PC-9 (cell line): ENCODE measurements around the gene SYT2. TPM values are rescaled to one million over a fixed set of nuclear protein-coding genes. Genes with fewer than 3 reads are reported as not detected.

Experiments
- BruUV-seq: library from RNA; stranded (reverse); fragments of 400-500 nt; replicated peaks from 2 replicates; lab custom pipeline; 2021; lab: Mats Ljungman, UMichigan
- CTCF ChIA-PET: fragments of 300-600 bp; sonication (Branson Sonifier 250); formaldehyde crosslinking; loops from one replicate; lab custom pipeline; 2022; ENCODE audit warnings: antibody characterized with exemption; lab: Charles Lee
- POLR2A ChIA-PET: fragments of 300-600 bp; sonication (Branson Sonifier 250); formaldehyde crosslinking; loops from one replicate; lab custom pipeline; 2022; ENCODE audit warnings: antibody characterized with exemption; ENCODE audit not compliant: unreplicated experiment; lab: Charles Lee
- DNase-seq, 2 experiments: peaks; one replicate each; pipeline versions ENCODE4 v3.0.0 to v3.0.0-alpha.2; 2015 to 2022; ENCODE audit warnings: mixed read lengths in 1 of 2
- H2AFZ ChIP-seq: fragments of 200-600 bp; sonication (generic); 2 replicates; pipeline ENCODE4 v1.8.1; 2017; ENCODE audit warnings: antibody characterized with exemption
- H3F3A ChIP-seq: fragments of 200-600 bp; sonication (generic); 2 replicates; pipeline ENCODE4 v1.8.1; 2017; ENCODE audit warnings: antibody characterized with exemption, mild to moderate bottlenecking, low read depth; ENCODE audit not compliant: insufficient read depth
- H3K27ac ChIP-seq: fragments of 200-600 bp; sonication (generic); 2 replicates; pipeline ENCODE4 v1.6.1; 2016; ENCODE audit warnings: mixed run types
- H3K27me3 ChIP-seq: fragments of 200-600 bp; sonication (generic); 2 replicates; pipeline ENCODE4 v1.6.1; 2016; ENCODE audit warnings: low read depth, mixed run types; ENCODE audit not compliant: insufficient read depth
- H3K36me3 ChIP-seq: fragments of 200-600 bp; sonication (generic); 2 replicates; pipeline ENCODE4 v1.6.1; 2016; ENCODE audit warnings: low read depth, mixed run types
- H3K4me1 ChIP-seq: fragments of 200-600 bp; sonication (generic); replicated peaks from 2 replicates; pipeline ENCODE4 v1.6.1; 2016; ENCODE audit warnings: mixed run types; ENCODE audit not compliant: insufficient read depth
- H3K4me2 ChIP-seq: fragments of 200-600 bp; sonication (generic); 2 replicates; pipeline ENCODE4 v1.6.1; 2017; ENCODE audit warnings: mixed run types
- H3K4me3 ChIP-seq: fragments of 200-600 bp; sonication (generic); 2 replicates; pipeline ENCODE4 v1.6.1; 2016; ENCODE audit warnings: mixed run types
- H3K79me2 ChIP-seq: fragments of 200-600 bp; sonication (generic); 2 replicates; pipeline ENCODE4 v1.6.1; 2017; ENCODE audit warnings: low read depth, mixed run types
- H3K9me2 ChIP-seq: fragments of 200-600 bp; sonication (generic); 2 replicates; pipeline ENCODE4 v1.8.1; 2017; ENCODE audit warnings: mild to moderate bottlenecking; ENCODE audit not compliant: insufficient read depth
- H3K9me3 ChIP-seq: fragments of 200-600 bp; sonication (generic); 2 replicates; pipeline ENCODE4 v1.8.1; 2016; ENCODE audit warnings: low read depth; ENCODE audit not compliant: insufficient read depth
- H4K20me1 ChIP-seq: fragments of 200-600 bp; sonication (generic); 2 replicates; pipeline ENCODE4 v1.8.1; 2017; ENCODE audit not compliant: insufficient read depth
- CTCF ChIP-seq: fragments of 200-600 bp; sonication (generic); conservative IDR thresholded peaks from 2 replicates; pipeline ENCODE4 v1.6.1; 2017; ENCODE audit warnings: mixed run types, antibody characterized with exemption, mild to moderate bottlenecking, moderate library complexity
- EZH2 ChIP-seq: fragments of 200-600 bp; sonication (generic); IDR thresholded peaks from 2 replicates; pipeline ENCODE4 v1.8.0; 2017; ENCODE audit warnings: antibody characterized with exemption, low read depth
- intact Hi-C: fragments of 100-400 bp; cut with micrococcal nuclease; formaldehyde crosslinking; loops from one replicate; pipeline ENCODE4 v1.10.0; 2022; ENCODE audit not compliant: unreplicated experiment
- total RNA-seq: library from RNA; stranded (reverse); gene quantifications from 2 replicates; pipeline ENCODE4 v1.2.3, GENCODE V29; 2021

Gene SYT2
- total RNA-seq, 1 experiment from 2014 or later = 0.07 TPM

GRCh38 chr1:202687370-202687769, 22.9 kb downstream of the SYT2 start:
- CTCF ChIA-PET = interaction anchor here (0.7 kb wide), 1 partner anchor 578 kb away, joined by 4 read pairs; no protein-coding TSS in a partner anchor

GRCh38 chr1:202685641-202686040, 24.6 kb downstream of the SYT2 start:
- Histone ChIP-seq H3K9me3 (no peaks in the 10 kb centered on the region), H3F3A (no peaks in the 10 kb centered on the region), H3K27me3 (peaks cover 98% of the 10 kb centered on the region), H3K4me1 (no peaks in the 10 kb centered on the region), H4K20me1 (no peaks in the 10 kb centered on the region), H3K79me2 (no peaks in the 10 kb centered on the region), H3K4me2 (no peak overlapping the region), H3K36me3 (no peaks in the 10 kb centered on the region), H3K27ac (no peak overlapping the region), H3K9me2 (no peaks in the 10 kb centered on the region), H2AFZ (no peak overlapping the region), H3K4me3 (no peak overlapping the region)
- CTCF ChIA-PET = no interaction called here
- DNase-seq = no peak
- TF ChIP-seq CTCF (no peak), EZH2 (no peak)
- POLR2A ChIA-PET = no interaction called here
- intact Hi-C loops = no loop called here
- BruUV-seq = no TSS peak

More at GRCh38 chr1:202687370-202687769, 22.9 kb downstream of the SYT2 start:
- Histone ChIP-seq H3K4me2 (no peak overlapping the region), H3K9me2 (no peaks in the 10 kb centered on the region), H2AFZ (no peak overlapping the region), H3K27me3 (peaks cover 89% of the 10 kb centered on the region), H3K9me3 (no peaks in the 10 kb centered on the region), H4K20me1 (no peaks in the 10 kb centered on the region), H3K79me2 (no peaks in the 10 kb centered on the region), H3F3A (no peaks in the 10 kb centered on the region), H3K4me1 (no peaks in the 10 kb centered on the region), H3K27ac (no peak overlapping the region), H3K36me3 (no peaks in the 10 kb centered on the region), H3K4me3 (no peak overlapping the region)
- TF ChIP-seq EZH2 (no peak), CTCF (no peak)
- POLR2A ChIA-PET = interaction anchor here (0.6 kb wide), 1 partner anchor 555 kb away, joined by 3 read pairs; no protein-coding TSS in a partner anchor
- BruUV-seq = no TSS peak
- intact Hi-C loops = no loop called here
- no peak for DNase-seq

GRCh38 chr1:202684716-202685115, 25.5 kb downstream of the SYT2 start:
- no peaks in the 10 kb centered on the region for H3K9me2 ChIP-seq
- H3K27ac ChIP-seq = no peak overlapping the region
- no peak overlapping the region for H3K4me3 ChIP-seq
- no peaks in the 10 kb centered on the region for H3F3A ChIP-seq
- peaks cover 98% of the 10 kb centered on the region for H3K27me3 ChIP-seq
- no peaks in the 10 kb centered on the region for H3K36me3 ChIP-seq
- H3K4me1 ChIP-seq = no peaks in the 10 kb centered on the region
- intact Hi-C loops = no loop called here
- no peaks in the 10 kb centered on the region for H3K9me3 ChIP-seq
- H3K79me2 ChIP-seq = no peaks in the 10 kb centered on the region
- no TSS peak for BruUV-seq
- peak; percentile 6 to 39 for DNase-seq
- ChIA-PET POLR2A (no interaction called here), CTCF (interaction anchor here (0.5 kb wide), 1 partner anchor 851 kb away, joined by 4 read pairs; no protein-coding TSS in a partner anchor)
- H3K4me2 ChIP-seq = no peak overlapping the region
- TF ChIP-seq EZH2 = no peak
- TF ChIP-seq CTCF = no peak
- no peak overlapping the region for H2AFZ ChIP-seq
- no peaks in the 10 kb centered on the region for H4K20me1 ChIP-seq
